ENCODE results near the gene AGBL3. TPM values are rescaled to one million over a fixed set of nuclear protein-coding genes. Genes with fewer than 3 reads are reported as not detected.

The AGBL3 gene
- total and polyA plus RNA-seq, 2 of the 8 experiments (the other 6 are each of a cell fraction or from before 2014, with no cell fraction given): 1.1 to 1.9 TPM

- TF ChIP-seq SIN3A (conservative IDR thresholded peaks at IDR 0.05 in 1 of 2, IDR thresholded peaks at IDR 0.05 in 1 of 2; ENCODE audit: low read depth in 1 of 2, low read length in 2 of 2) (no peak), ATF3 (IDR thresholded peaks at IDR 0.05; ENCODE audit: insufficient read depth, low read depth, low read length) (no peak), TCF12 (IDR thresholded peaks at IDR 0.05; ENCODE audit: low read depth, low read length) (no peak), RFX5 (IDR thresholded peaks at IDR 0.05; ENCODE audit: borderline replicate concordance, low read depth, low read length) (no peak), TBP (IDR thresholded peaks at IDR 0.05; ENCODE audit: low read depth, low read length) (no peak), FOSL1 (IDR thresholded peaks at IDR 0.05; ENCODE audit: insufficient read depth, low read depth, low read length) (no peak), RBBP5 (IDR thresholded peaks at IDR 0.05; ENCODE audit: borderline replicate concordance, low read depth, low read length) (no peak), SP2 (IDR thresholded peaks at IDR 0.05; ENCODE audit: low read length) (no peak), BCL11A (IDR thresholded peaks at IDR 0.05; ENCODE audit: low read depth in 2 of 2, low read length in 2 of 2) (no peak), ATF2 (IDR thresholded peaks at IDR 0.05; ENCODE audit: low read length) (no peak), ZNF274 (IDR thresholded peaks at IDR 0.05; ENCODE audit: borderline replicate concordance, extremely low read depth, low read length) (no peak)
- no peaks in the 10 kb centered on the region; a peak in 1 of 8 replicates for H3K36me3 ChIP-seq (ENCODE audit: control insufficient read depth in 2 of 4, insufficient read depth in 4 of 4, low read length in 3 of 4)
- H3K4ac ChIP-seq (replicated peaks; ENCODE audit: insufficient read length, low read depth, low read length): no peak overlapping the region
- H4K20me1 ChIP-seq (replicated peaks in 1 of 2; ENCODE audit: control insufficient read depth in 1 of 2, insufficient read depth in 2 of 2, low read length in 2 of 2): no peaks in the 10 kb centered on the region
- no peak overlapping the region for H2AK5ac ChIP-seq (ENCODE audit: low read depth, low read length)
- no peak overlapping the region for H2BK5ac ChIP-seq (ENCODE audit: low read depth, low read length)
- CTCF ChIA-PET (ENCODE audit: partially characterized antibody): no interaction called here
- no peak overlapping the region for H3K14ac ChIP-seq (ENCODE audit: insufficient read length)
- DNase-seq (ENCODE audit: low read depth in 1 of 2, low spot score in 2 of 2): no peak
- H3K23ac ChIP-seq (ENCODE audit: insufficient read length): no peak overlapping the region
- H3K56ac ChIP-seq (replicated peaks; ENCODE audit: insufficient read length, low read depth, low read length): no peak overlapping the region
- no peak for FAIRE-seq
- no peaks in the 10 kb centered on the region; the same call in 1 of the 2 replicates for H3K79me1 ChIP-seq (ENCODE audit: low read depth, low read length)
- no peaks in the 10 kb centered on the region for H3K4me1 ChIP-seq (replicated peaks in 1 of 4; ENCODE audit: control insufficient read depth in 3 of 4, insufficient read depth in 4 of 4, low read length in 3 of 4)
- no peak overlapping the region for H2BK12ac ChIP-seq (ENCODE audit: low read depth, low read length)
- no peak overlapping the region for H4K91ac ChIP-seq (replicated peaks; ENCODE audit: insufficient read length, low read length)
- no peak overlapping the region for H3K4me2 ChIP-seq (ENCODE audit: insufficient read depth in 1 of 2, low read depth in 2 of 2, low read length in 2 of 2)
- H3K27ac ChIP-seq (ENCODE audit: low read depth, low read length): no peak overlapping the region
- H3K9ac ChIP-seq (replicated peaks in 1 of 4; ENCODE audit: extremely low read depth in 1 of 4, low read depth in 3 of 4, low read length in 3 of 4): no peak overlapping the region
- no peaks in the 10 kb centered on the region for H3K79me2 ChIP-seq (ENCODE audit: control insufficient read depth in 1 of 2, insufficient read depth in 2 of 2, low read length in 2 of 2)
- H4K5ac ChIP-seq (ENCODE audit: insufficient read length, low read depth, low read length): no peak overlapping the region
- no peak overlapping the region for H2BK120ac ChIP-seq (replicated peaks; ENCODE audit: low read depth, low read length)
- H2BK20ac ChIP-seq (ENCODE audit: low read length): no peak overlapping the region
- no peaks in the 10 kb centered on the region for H3K27me3 ChIP-seq (replicated peaks in 1 of 4; ENCODE audit: control insufficient read depth in 3 of 4, extremely low read depth in 1 of 4, insufficient read depth in 3 of 4, low read length in 3 of 4)
- peaks cover 14 to 20% of the 10 kb centered on the region in 2 experiments; a peak in 3 of 4 replicates for H3K9me3 ChIP-seq (ENCODE audit: insufficient read depth in 2 of 2, low read depth in 1 of 2, low read length in 1 of 2)
- no peak overlapping the region for H3K4me3 ChIP-seq (ENCODE audit: extremely low read depth in 1 of 4, insufficient read depth in 2 of 4, low read depth in 3 of 4, low read length in 4 of 4)
- H2BK15ac ChIP-seq (ENCODE audit: low read length): no peak overlapping the region
- POLR2A ChIA-PET (ENCODE audit: partially characterized antibody): no interaction called here
- no peak overlapping the region for H4K8ac ChIP-seq (ENCODE audit: extremely low read depth, insufficient read depth, low read length)
- H3K18ac ChIP-seq (ENCODE audit: extremely low read depth, low read length): no peak overlapping the region
- no peak overlapping the region for H2AFZ ChIP-seq (ENCODE audit: low read length)
- no peaks in the 10 kb centered on the region for H3K23me2 ChIP-seq (ENCODE audit: low read depth, low read length)
- 100% methylated on average over 1 of the region's 1 CpG; no CpG with 5 or more reads in 1 of the 2 experiments for WGBS, 2 experiments (ENCODE audit: extremely low coverage in 1 of 2, insufficient coverage in 1 of 2, insufficient read length in 1 of 2, insufficient replicate concordance in 2 of 2, low coverage in 1 of 2, low lambda C conversion rate in 2 of 2, missing lambda C conversion rate in 1 of 2)
Measured at GRCh38 chr7:135154734-135155133, 168.4 kb downstream of the AGBL3 start.

Data from H1 (cell line).